CD4-positive, alpha-beta T cell treated with Interleukin-4 for 1 hour (primary cell): Measurements from ENCODE around the gene TDRD9.

Experiments
- DNase-seq, 2 donors: peaks; one replicate each; pipeline ENCODE4 v3.0.0-alpha.2; 2020 to 2022

The TDRD9 gene

DNA sequence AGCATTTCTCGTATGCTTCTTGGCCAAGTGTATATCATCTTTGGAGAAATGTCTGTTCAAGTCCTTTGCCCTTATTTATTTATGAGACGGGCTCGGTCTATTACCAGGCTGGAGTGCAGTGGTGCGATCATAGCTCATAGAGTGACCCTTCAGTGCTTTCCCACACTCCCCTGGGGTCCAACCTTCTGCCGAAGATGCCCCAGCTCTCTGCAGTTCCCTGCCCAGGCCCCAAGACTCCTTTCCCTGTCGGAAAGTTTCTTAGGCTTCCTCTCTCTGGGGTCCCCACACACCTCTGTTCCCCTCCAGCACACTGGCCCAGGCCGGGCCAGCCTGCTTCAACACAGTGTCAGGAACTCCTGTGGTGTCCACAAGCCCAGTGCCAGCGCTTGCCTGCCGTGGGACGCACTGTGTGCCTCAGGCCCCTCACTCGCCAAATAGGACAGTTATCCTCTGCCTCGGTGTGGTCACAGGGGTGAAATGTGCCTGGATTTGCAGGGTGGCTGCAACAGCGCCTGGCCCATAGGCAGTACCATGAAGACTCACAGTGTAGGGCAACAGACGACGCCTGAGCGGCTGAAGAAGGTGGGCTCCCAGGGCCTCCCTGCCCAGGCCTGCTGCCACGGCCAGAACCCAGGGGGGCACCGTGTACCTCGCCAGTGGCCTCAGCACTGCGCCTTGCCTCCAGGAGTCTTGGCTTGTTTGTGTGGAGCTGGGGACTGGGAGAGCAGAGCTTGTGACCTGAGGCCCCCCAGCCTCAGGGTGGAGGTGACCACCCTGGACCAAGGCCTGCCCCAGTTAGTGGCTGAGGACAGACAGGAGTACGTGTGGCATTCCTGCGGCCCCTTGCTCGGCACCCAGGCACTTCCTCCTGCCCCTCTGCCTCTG, 152.4 kb downstream of the TDRD9 start:
- DNase-seq: no peak

DNA sequence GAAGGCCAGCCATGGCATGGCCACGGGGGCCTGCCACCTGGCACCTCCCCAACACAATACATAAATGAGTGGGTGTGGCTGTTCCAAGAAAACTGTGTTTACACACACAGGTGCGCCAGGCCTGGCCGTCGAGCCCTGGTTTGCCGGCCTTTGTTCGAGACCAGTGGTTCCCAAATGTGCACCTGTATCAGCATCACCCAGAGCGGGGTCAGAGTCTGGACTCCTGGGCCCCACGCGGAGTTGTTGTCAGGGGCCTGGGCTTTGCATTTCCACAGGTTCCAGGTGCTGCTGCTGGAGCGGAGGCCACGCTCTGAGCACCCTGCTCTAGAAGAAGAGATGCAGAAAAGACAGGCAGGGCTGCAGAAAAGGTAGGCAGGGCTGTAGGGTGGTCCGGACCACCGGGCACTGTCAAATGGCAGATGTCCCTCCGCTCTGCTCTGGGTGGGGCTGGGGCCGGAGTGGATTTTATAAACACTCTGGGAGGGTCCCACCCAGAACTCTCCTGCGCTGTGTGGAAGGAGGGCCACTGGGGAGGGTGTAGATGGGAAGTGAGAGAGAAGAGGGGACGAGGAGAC, 153.1 kb downstream of the TDRD9 start:
- DNase-seq: no peak

DNA sequence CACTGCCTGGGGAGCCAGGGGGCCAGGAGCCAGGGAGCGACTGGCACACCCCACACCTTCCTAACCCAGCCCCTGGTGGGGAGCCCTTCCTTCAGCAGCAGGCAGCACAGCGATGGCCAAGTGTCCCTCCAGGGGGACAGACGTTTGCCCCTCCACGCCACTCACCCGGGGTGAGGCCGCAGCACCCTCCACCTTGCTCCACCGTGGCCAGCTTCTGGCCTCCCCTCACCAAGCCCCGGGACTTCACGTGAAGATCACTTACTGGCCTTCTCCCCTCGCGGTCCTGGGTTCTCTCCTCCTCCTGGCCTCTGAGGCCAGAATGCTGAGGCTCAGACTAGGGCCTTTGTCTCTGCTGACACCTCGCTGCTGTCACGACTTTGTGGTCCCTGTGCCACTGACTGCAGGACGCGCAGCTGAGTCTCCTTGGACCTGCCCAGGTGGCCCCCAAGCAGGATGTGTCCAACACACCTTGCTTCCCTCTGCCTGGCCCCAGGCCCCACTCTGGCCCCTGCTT, 153.8 kb downstream of the TDRD9 start:
- no peak for DNase-seq

DNA sequence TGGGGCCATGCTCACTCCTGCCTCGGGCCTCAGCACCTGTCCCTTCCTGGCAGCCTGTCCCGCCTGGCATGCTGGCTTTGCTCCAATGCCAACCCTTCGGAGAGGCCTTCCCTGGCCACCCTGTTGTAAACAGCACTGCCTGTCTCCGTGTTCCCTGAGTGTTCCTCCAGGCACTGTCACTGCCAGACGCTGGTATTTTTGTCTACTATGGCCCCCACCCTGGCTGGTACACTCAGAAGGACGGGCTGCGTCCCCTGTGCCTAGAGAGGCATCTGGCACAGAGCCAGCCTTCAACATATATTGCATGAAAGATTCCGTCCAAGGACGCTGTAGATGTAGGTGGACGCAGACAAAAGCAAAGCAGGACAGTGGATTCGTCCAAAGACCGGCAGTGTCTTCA, 154.6 kb downstream of the TDRD9 start:
- DNase-seq: no peak

DNA sequence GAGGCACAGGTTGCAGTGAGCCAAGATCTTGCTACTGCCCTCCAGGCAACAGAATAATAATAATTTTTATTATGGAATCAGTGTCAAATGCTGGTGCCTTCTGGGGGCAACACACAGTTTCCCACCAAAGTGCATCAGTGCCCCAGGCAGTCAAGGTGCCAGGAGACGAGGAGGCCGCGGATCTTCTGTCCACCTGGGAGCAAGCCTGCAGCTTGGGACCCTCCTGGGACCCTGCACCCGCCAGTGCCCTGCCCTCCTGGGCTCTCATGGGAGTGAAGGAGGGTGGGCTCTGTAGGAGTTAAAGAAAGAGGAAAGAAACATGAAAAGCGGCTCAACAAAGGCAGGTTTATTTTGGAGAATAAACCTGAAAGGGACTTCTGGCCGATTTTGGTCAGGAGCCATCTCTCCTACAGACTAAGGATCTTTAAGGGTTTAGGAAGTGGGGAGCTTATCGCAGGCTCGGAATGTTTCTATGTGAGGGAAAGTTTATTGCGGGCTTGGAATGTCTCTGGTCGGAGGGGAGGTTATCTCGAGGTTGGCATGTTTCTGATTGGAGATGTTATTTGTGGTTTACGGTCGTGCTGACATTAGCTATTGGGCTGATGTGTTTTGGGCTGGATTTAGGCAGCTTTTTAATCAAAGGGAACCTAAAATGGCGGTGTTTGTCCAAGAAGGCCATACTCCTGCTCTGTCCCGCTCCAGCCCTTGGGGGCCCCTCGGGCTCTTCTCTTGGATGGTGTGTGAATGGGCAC, 156.2 kb downstream of the TDRD9 start:
- DNase-seq: no peak

DNA sequence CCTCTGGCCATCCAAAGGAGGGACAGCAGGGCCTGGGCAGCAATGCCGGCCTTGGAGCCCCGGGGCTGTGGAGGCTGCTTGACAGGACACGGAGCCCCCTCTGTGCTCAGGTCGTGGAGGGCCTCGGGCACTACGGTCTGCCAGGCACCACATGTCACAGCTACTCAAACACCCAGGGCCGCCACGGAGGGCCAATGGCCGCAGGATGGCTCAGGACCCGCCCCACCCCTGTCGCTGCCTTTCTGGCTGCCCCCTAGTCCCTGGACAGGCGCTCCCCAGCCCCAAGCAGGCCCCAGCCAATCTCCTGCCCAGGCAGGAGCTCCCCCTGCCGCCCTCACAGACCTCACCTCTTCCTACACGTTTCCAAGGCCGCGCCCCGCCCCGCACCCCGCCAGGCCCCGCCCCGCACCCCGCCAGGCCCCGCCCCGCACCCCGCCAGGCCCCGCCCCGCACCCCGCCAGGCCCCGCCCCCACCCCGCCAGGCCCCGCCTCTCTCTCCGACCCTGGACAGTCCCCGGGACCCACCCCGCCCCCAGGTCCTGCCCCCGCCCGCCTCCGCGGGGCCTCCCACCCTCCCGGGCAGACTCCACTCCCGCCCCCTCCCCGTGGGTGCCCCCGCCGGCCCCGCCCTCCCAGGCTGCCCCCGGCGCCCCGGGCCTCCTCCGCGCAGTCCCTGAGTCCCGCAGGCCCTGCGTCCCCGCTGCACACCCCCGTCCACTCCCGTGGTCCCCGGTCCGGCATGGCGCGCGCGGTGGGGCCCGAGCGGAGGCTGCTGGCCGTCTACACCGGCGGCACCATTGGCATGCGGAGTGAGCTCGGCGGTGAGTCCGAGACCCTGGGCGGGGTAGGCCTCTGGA, 157.0 kb downstream of the TDRD9 start, which contains the start of gene ASPG:
TSS of gene ASPG (plus strand) at position 669 of the 857 bp plus-strand sequence. CDS start at position 740, 71 bp downstream.
- DNase-seq: peak in 1 of 2 donors; percentile 7

DNA sequence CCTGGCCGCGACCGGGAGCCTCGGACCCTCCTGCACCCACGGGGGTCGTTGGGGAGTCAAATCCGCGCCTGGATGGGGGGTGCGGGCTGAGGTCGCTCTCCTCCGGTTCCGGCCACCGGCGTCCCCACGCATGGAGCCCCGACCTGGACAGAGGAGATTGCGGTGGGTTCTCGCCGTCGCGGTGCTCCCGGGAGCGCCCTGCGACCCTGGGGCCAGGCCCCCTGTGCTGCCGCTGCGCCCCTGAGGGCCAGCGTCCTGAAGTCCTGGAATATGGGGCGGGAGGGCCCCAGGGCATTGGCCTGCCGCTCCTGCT, 157.6 kb downstream of the TDRD9 start:
- no peak for DNase-seq

DNA sequence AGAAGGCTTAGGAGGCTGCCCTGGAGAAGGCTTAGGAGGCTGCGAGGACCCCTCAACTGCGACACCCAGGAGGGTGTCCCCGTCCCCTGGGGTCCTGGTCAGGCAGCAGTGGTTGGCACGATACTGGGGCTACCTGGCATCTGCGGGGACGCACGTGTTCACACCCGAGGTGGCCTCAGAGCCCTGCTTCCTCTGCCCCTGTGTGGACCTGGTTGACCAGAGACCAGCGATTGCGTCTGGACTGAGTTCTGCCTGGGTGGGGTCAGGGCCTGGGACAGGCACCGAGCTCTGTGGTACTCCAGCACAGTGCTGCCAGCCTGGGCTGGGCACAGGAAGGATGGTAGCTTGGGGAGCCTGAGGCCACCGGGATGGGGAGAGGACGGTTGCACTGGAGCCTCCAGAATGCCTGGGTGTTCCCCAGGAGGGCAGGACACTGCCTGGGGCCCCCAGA, 158.0 kb downstream of the TDRD9 start:
- DNase-seq: no peak

DNA sequence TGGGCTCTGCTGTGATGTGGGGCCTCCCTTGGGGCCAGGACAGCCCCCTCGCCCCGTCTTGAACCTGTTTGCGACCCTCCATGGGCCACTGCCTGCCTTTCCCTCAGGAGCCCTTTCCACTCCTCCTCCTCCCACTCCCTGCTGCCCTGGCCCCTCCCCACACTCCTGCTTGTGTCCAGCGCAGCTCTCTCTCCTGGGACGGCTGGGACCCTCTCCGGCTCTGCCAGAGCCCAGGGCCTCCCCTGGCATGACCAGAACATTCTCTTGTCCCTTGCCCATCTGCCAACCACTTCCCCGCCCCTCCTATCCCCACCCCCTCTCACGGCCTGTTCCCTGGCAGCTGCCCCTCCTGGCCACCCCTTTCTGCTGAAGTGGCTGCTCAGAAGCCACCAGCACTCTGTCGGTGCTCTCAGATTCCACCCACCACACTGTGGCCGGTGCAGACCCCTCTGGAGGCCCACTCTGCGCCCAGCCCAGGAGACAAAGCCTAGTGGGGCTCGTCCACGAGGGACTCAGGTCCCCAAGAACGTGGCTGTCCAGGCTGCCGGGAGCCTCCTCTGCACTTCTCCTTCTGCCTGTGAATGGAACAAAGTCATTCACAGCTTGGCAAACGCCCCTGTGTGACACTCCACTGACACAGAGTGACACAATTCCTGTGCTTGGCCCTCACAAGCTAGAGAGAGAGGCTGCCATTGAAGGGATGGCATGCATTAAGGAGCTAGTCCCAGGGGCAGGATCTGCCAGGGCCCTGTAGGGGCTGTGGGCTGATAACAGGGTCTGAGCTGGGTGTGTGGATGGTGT, 158.6 kb downstream of the TDRD9 start:
- DNase-seq: no peak

DNA sequence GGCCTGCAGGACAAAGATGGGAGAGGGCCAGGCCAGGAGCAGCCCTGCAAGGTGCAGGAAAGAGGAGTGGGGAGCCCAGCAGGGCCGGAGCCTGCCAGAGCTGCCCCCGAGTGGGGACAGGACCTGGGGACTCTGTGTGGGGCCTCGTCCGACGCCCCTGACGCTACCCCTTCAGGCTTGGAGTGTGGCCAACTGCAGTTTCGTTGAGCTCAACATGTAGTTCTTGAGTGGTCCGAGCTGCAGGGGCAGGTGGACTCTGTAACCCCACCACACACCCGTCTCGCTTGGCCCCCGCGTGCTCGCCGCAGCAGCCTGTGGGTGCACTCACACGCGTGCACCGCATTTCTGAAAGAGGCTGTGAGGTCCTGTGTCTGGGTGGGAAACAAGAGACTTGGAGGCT, 159.2 kb downstream of the TDRD9 start:
- DNase-seq: no peak

DNA sequence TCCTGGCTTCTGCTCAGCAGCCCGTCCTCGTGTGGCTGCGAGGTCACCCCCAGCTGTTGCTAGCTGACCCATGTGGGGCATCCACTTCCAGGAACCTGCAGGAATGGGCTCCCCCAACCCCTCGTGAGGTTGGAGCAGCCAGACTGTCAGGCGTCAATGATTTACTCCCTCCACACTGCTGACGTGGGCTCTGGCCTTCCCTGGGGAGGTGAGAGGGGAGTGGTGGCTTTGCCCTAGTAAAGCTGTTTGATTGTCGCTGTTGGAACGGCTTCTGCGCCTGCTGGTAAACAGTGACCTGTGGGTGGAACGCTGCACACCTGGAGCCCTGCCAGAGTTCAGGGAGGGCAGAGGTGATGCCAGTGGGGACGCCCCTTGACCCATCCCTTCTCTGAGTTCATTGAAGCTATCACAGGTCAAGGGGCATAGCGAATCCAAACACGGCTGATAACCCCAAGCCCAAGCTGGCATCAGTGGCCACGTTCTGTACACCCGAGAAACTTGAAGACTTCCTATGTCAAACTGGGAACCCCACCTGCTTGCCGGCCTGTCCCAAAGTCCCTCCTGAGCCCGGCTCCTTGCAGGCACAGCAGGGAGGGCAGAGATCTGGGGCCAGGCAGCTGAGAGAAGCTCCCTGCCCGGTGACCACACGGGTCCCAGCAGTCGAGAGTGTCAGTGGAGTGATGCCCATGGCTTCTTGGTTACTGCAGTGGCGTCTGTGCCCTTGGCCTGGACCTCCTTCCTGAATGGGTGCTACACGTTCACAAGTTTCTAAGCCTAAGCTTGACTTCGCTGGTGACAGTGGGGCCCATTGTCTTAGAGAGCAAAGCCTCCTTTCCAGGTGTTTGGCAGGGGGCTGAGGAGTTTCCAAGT, 160.0 kb downstream of the TDRD9 start:
- DNase-seq: no peak

DNA sequence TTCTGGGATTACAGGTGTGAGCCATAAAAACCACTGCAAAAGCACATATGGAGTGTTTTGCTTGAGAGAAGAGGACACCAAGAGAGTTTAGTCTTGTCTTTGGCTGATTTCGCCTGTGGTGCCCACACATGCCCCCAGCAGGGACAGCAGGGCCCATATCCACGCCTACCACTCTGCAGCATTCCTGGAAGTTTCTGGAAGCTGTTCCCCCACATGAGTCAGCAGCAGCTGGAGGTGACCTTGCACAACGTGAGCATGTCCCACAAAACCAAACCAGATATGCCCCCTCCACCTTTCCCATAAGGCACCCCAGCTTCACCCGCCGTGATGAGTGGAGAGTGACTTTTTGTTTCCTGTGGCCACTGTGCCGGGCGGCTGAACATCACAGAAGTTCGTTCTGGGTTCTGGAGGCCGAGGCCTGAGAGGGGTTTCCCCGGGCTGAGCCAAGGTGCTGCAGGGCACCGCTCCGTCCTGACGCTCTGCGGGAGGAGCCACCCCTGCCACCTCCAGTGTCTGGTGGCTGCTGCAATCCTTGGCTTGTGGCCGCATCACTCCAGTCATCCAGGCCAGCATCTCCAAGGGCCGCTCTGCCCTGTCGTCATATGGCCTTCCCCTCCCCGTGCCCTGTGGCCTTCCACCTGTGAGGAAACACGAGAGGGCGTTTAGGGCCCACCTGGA, 162.0 kb downstream of the TDRD9 start:
- no peak for DNase-seq

DNA sequence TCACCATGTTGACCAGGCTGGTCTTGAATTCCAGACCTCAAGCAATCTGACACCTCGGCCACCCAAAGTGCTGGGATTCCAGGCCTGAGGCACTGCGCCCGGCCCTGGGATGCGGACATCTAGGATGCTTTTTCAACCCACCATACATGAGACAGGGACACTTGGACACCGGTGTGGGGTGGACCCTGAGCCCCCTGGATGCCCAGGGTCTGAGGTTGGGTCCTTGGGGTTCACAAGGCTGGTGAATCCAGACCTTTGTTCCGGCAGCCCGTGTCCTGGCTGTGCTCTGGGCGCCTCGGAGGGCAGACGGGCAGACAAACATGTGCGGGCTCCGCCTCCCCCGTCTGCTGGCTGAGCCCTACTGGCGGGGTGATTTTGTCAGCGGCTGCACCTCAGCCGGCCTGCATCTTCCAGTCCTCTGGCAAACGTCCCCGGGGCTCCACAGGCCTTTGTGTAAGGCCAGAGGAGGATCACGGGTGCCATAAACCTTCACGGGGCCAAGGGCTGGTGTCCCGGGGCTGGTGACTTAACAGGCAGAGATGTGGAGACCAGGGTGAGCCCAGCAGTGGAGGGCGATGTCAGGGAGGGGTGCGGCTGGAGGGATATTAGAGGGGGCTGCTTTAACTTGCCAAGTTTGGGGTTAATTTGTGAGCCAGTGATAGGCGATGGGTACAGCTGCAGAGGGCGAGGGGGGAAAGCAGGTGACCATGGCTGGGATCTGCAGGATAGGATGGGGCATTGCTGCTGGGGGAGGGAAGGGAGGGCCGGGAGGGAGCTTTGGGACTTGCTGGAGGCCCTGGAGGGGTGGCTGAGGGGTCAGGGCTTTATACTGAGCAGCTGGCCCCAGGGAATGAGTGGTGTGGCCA, 163.0 kb downstream of the TDRD9 start:
- DNase-seq: no peak

DNA sequence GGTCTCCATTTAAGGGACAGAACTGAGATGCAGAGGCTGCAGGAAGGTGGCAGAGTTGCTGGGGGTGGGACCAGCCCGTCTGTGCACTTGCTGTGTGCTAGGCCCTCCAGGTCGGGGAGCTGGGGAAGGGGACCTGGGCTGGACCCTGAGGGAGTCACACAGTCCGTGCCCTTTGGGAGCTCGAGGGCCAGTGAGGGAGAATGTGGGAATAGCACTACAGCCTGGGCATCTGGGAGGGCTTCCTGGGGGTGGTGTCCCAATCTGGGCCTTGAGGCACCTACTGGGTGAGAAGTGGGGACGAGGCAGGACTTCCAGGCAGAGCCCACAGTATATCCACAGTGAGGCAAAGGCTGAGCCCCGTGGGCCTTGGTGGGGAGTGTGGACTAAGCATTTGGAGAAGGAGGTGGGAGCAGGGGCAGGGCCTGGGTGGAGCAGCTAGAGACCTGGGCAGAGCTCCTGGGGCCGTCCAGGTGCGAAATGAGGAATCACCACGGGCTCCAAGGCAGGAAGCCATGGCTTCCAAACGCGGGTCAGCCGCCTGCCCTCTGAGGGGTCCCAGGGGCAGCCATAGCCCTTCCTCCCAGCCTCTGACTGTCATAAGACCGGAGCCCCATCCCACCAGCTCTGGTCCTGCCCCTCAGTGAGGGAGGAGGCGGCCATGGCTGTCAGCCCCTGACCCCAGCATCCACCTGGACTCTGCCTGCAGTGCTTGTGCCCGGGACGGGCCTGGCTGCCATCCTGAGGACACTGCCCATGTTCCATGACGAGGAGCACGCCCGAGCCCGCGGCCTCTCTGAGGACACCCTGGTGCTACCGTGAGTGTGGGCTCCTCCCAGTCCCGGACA, 163.9 kb downstream of the TDRD9 start:
- no peak for DNase-seq

DNA sequence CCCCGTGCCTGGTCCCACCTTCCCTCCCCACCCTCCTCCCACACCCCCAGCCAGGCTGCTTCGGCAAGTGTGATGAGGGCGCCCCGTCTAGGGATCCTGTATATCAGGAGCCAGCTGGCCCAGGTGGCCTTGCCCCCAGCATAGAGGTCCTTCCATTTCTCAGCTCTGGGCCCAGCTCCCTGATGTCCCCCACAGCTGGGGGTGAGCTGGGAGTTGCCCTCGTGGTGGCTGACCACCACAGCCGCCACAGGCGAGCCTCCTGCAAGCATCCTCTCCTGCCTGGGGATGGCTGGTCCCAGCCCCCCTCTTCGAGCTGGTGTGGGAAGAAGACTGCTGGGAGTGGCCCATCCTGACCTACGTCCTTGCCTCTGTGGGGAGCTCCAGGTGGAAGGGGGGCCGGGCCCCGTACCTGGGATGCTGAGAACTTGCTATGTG, 164.7 kb downstream of the TDRD9 start:
- no peak for DNase-seq

DNA sequence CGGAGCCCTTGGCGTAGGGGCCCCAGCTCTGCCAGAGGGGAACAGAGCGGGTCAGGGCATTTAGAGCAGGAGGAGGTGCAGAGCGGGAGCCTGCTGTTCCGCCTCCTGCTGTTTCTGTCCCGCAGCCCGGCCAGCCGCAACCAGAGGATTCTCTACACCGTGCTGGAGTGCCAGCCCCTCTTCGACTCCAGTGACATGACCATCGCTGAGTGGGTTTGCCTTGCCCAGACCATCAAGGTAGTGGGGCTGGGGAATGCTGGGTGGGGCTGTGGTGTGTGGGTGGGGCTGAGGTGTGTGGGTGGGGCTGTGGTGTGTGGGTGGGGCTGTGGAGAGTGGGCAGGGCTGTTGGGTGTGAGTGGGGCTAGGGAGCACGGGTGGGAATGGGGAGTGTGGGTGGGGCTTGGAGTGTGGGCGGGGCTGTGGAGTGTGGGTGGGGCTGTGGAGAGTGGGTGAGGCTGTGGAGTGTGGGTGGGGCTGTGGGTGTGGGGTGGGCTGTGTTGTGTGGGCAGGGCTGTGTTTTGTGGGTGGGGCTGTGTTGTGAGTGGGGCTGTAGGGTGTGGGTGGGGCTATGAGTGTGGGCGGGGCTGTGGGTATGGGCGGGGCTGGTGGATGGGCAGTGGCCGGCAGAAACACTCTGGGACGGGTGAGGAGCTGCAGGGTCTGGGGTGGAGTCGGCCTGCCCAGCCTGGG, 165.3 kb downstream of the TDRD9 start:
- peak in 1 of 2 donors; percentile 21 for DNase-seq

DNA sequence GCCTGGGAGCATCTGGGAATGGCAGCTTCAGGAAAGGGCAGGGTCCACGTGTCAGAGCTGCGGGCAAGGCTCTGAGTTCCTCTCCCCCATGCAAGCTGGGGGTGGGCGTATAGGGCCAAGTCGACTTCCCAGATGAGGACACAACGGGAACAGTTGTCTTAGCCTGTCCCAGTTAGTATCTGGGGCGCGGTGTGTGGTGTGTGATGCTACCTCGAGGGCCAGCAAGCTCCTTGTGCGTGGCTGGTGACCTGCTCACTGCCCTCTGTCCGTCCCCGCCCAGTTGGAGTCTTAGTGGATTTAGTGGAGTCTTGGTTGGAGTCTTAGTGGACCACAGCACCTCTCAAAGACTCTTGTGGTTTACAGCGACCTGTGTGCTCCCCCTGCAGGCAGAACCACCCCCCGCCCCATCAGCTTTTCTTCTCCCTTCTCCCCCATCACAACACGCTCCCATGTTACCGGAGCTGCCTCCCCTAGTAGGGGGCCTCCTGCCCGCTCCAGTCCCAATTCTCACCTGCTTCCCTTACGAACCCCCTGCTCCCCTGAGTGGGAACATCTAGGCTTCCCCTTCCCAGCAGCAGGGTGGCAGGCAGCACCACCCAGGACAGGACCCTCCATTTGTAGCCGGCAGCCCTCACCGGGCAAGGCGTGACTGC, 165.9 kb downstream of the TDRD9 start:
- DNase-seq: no peak
